Tracheal epithelial cell (primary cell): ENCODE measurements around the gene CSTF3. TPM values are rescaled to one million over a fixed set of nuclear protein-coding genes. Genes with fewer than 3 reads are reported as not detected.

Source experiments
- total RNA-seq: library from RNA; depleted of rRNA; stranded (reverse); fragments of >200 nt; gene quantifications from 2 replicates; pipeline ENCODE4 v1.2.1, GENCODE V29; 2014

Gene CSTF3
- total RNA-seq: 14.5 and 20.9 TPM in 2 replicates

GRCh38 chr11:33161120-33162005 lies at the start of gene CSTF3:
Gene CSTF3, minus strand, starts transcription at chr11:33161480. Its CDS starts 155 bp downstream, at chr11:33161325.

GRCh38 chr11:33039274-33040032 lies 121.8 kb downstream of the CSTF3 start, which contains the start of gene TCP11L1:
Gene TCP11L1, plus strand, starts transcription at chr11:33039572. Its CDS starts 4,202 bp downstream, at chr11:33043774.

Other genes starting within 250 kb of the CSTF3 start
- 1.4 and 1.7 TPM in 2 replicates for gene DEPDC7, start 145.6 kb downstream of the CSTF3 start, total RNA-seq
- 12.8 and 13.6 TPM in 2 replicates for gene TCP11L1, start 121.9 kb downstream of the CSTF3 start, total RNA-seq
- 107 and 136 TPM in 2 replicates for gene HIPK3, start 95.9 kb upstream of the CSTF3 start, total RNA-seq
- 0.64 and 1.9 TPM in 2 replicates for gene KIAA1549L, start 214.6 kb upstream of the CSTF3 start, total RNA-seq